Trophoblast cell (in vitro differentiated cells and primary cell): Measurements from ENCODE around the gene MESP1.

ENCODE experiments used
- DNase-seq, 2 donors: peaks; one replicate each; pipeline ENCODE4 v3.0.0-alpha.2; 2016
- H2AFZ ChIP-seq: 2 replicates; pipeline ENCODE4 v1.6.1; 2013; ENCODE audit warnings: low read length, moderate library complexity, mild to moderate bottlenecking; ENCODE audit not compliant: insufficient read depth, poor library complexity
- H2AK5ac ChIP-seq: 2 replicates; pipeline ENCODE4 v1.6.1; 2013; ENCODE audit warnings: mild to moderate bottlenecking, low read length
- H2BK120ac ChIP-seq: 2 replicates; pipeline ENCODE4 v1.6.1; 2013; ENCODE audit warnings: low read length, mild to moderate bottlenecking, moderate library complexity; ENCODE audit not compliant: insufficient read depth, poor library complexity
- H2BK12ac ChIP-seq: 2 replicates; pipeline ENCODE4 v1.6.1; 2013; ENCODE audit warnings: mild to moderate bottlenecking, low read length, moderate library complexity
- H2BK5ac ChIP-seq: 2 replicates; pipeline ENCODE4 v1.6.1; 2013; ENCODE audit warnings: low read length, low read depth, moderate library complexity, mild to moderate bottlenecking; ENCODE audit not compliant: poor library complexity
- H3K14ac ChIP-seq: 2 replicates; pipeline ENCODE4 v1.6.1; 2013; ENCODE audit warnings: mild to moderate bottlenecking, low read length
- H3K18ac ChIP-seq: 2 replicates; pipeline ENCODE4 v1.6.1; 2013; ENCODE audit warnings: mild to moderate bottlenecking, low read length
- H3K23ac ChIP-seq: 2 replicates; pipeline ENCODE4 v1.6.1; 2013; ENCODE audit warnings: low read length
- H3K27ac ChIP-seq: 2 replicates; pipeline ENCODE4 v1.5.1; 2013; ENCODE audit warnings: low read depth, mild to moderate bottlenecking, inconsistent platforms, low read length, moderate library complexity
- H3K27me3 ChIP-seq: 2 replicates; pipeline ENCODE4 v1.6.1; 2013; ENCODE audit warnings: inconsistent platforms, mild to moderate bottlenecking, low read length, moderate library complexity; ENCODE audit not compliant: insufficient read depth
- H3K36me3 ChIP-seq, 2 experiments: 1 replicate in 1 of 2; 2 replicates in 1 of 2; pipeline ENCODE4 v1.6.1; 2013; ENCODE audit warnings: low read length in 2 of 2, mild to moderate bottlenecking in 2 of 2, moderate library complexity in 1 of 2; ENCODE audit not compliant: insufficient read depth in 2 of 2, control insufficient read depth in 1 of 2
- H3K4ac ChIP-seq: 2 replicates; pipeline ENCODE4 v1.6.1; 2013; ENCODE audit warnings: low read depth, mild to moderate bottlenecking, low read length, moderate library complexity
- H3K4me1 ChIP-seq, 2 experiments: 1 replicate in 1 of 2; 2 replicates in 1 of 2; pipeline ENCODE4 v1.6.1; 2013; ENCODE audit warnings: low read length in 2 of 2, mild to moderate bottlenecking in 2 of 2, moderate library complexity in 1 of 2; ENCODE audit not compliant: insufficient read depth in 2 of 2, control insufficient read depth in 1 of 2
- H3K4me2 ChIP-seq: 2 replicates; pipeline ENCODE4 v1.6.1; 2013; ENCODE audit warnings: inconsistent platforms, mild to moderate bottlenecking, low read length, moderate library complexity
- H3K4me3 ChIP-seq: 2 replicates; pipeline ENCODE4 v1.5.1; 2013; ENCODE audit warnings: mild to moderate bottlenecking, low read depth, low read length, inconsistent platforms
- H3K79me1 ChIP-seq: one replicate; pipeline ENCODE4 v1.6.1; 2013; ENCODE audit warnings: low read length
- H3K79me2 ChIP-seq: 2 replicates; pipeline ENCODE4 v1.6.1; 2013; ENCODE audit warnings: low read length, mild to moderate bottlenecking; ENCODE audit not compliant: control insufficient read depth, insufficient read depth, poor library complexity
- H3K9ac ChIP-seq: 2 replicates; pipeline ENCODE4 v1.6.1; 2013; ENCODE audit warnings: mild to moderate bottlenecking, low read length
- H3K9me3 ChIP-seq: 2 replicates; pipeline ENCODE4 v1.6.1; 2013; ENCODE audit warnings: low read depth, mild to moderate bottlenecking, control low read depth, inconsistent platforms, low read length; ENCODE audit not compliant: insufficient read depth
- H4K12ac ChIP-seq: 2 replicates; pipeline ENCODE4 v1.6.1; 2013; ENCODE audit warnings: low read depth, mild to moderate bottlenecking, low read length, moderate library complexity
- H4K8ac ChIP-seq: 2 replicates; pipeline ENCODE4 v1.6.1; 2013; ENCODE audit warnings: low read depth, mild to moderate bottlenecking, low read length, moderate library complexity
- H4K91ac ChIP-seq: one replicate; pipeline ENCODE4 v1.6.1; 2013; ENCODE audit warnings: low read depth, mild to moderate bottlenecking, low read length, moderate library complexity
- WGBS: extraction: QIAGEN DNeasy Blood & Tissue Kit; methylation state at CpG from one replicate; pipeline ENCODE4 v1.1.7; 2013; ENCODE audit warnings: missing lambda C conversion rate; ENCODE audit not compliant: insufficient read length, insufficient coverage; ENCODE audit errors: extremely low coverage; 5-methylcytosine and 5-hydroxymethylcytosine counted together

Gene MESP1

GRCh38 chr15:89759835-89760234 lies 8.8 kb upstream of the MESP1 start:
- H3K9ac ChIP-seq: no peak overlapping the region
- H3K9me3 ChIP-seq: no peaks in the 10 kb centered on the region
- no peaks in the 10 kb centered on the region for H3K79me2 ChIP-seq
- H4K91ac ChIP-seq: no peak overlapping the region
- no peak for DNase-seq
- no peak overlapping the region for H4K12ac ChIP-seq
- no peak overlapping the region for H3K4ac ChIP-seq
- H3K27me3 ChIP-seq: no peaks in the 10 kb centered on the region
- H3K79me1 ChIP-seq: peaks cover 3% of the 10 kb centered on the region
- no peaks in the 10 kb centered on the region for H3K36me3 ChIP-seq
- no peak overlapping the region for H3K4me2 ChIP-seq
- H2AFZ ChIP-seq: no peak overlapping the region
- no CpG with 5 or more reads among the region's 3 CpGs for whole genome bisulfite sequencing
- H2BK5ac ChIP-seq: no peak overlapping the region
- no peak overlapping the region for H2BK12ac ChIP-seq
- H3K4me3 ChIP-seq: no peak overlapping the region
- peaks cover 10 to 19% of the 10 kb centered on the region in 2 experiments for H3K4me1 ChIP-seq
- no peak overlapping the region for H2AK5ac ChIP-seq
- no peak overlapping the region for H2BK120ac ChIP-seq
- no peak overlapping the region for H3K18ac ChIP-seq
- H3K23ac ChIP-seq: no peak overlapping the region
- no peak overlapping the region for H3K27ac ChIP-seq
- no peak overlapping the region for H3K14ac ChIP-seq
- H4K8ac ChIP-seq: no peak overlapping the region

- no peak overlapping the region for H3K4me3 ChIP-seq
- no peak overlapping the region for H3K23ac ChIP-seq
- no peak overlapping the region for H3K9ac ChIP-seq
- DNase-seq: no peak
- H3K14ac ChIP-seq: no peak overlapping the region
- H4K8ac ChIP-seq: no peak overlapping the region
- no peaks in the 10 kb centered on the region for H3K27me3 ChIP-seq
- no peaks in the 10 kb centered on the region for H3K79me2 ChIP-seq
- no peak overlapping the region for H4K12ac ChIP-seq
- no peak overlapping the region for H3K4ac ChIP-seq
- H4K91ac ChIP-seq: no peak overlapping the region
- no peak overlapping the region for H2BK5ac ChIP-seq
- peaks cover 14 to 22% of the 10 kb centered on the region in 2 experiments for H3K4me1 ChIP-seq
- H3K27ac ChIP-seq: no peak overlapping the region
- H2AK5ac ChIP-seq: no peak overlapping the region
- no CpG with 5 or more reads among the region's 8 CpGs for WGBS
- no peaks in the 10 kb centered on the region for H3K9me3 ChIP-seq
- H3K18ac ChIP-seq: no peak overlapping the region
- H2BK120ac ChIP-seq: no peak overlapping the region
- H3K36me3 ChIP-seq: no peaks in the 10 kb centered on the region
- H3K79me1 ChIP-seq: peaks cover 4% of the 10 kb centered on the region
- no peak overlapping the region for H3K4me2 ChIP-seq
- no peak overlapping the region for H2BK12ac ChIP-seq
- H2AFZ ChIP-seq: no peak overlapping the region
These were observed 7.9 kb upstream of the MESP1 start for GRCh38 chr15:89758981-89759380.

GRCh38 chr15:89758283-89758682 lies 7.2 kb upstream of the MESP1 start:
- Histone ChIP-seq H3K14ac (no peak overlapping the region), H3K9me3 (no peaks in the 10 kb centered on the region), H2BK12ac (peak overlapping the region; percentile 52), H2BK5ac (no peak overlapping the region), H3K79me2 (no peaks in the 10 kb centered on the region), H4K8ac (no peak overlapping the region), H3K79me1 (peaks cover 5% of the 10 kb centered on the region), H3K36me3 (no peaks in the 10 kb centered on the region), H3K4ac (no peak overlapping the region), H3K18ac (no peak overlapping the region), H3K4me2 (no peak overlapping the region), H3K27ac (no peak overlapping the region), H3K9ac (no peak overlapping the region), H2AFZ (no peak overlapping the region), H3K4me1 (peaks cover 17 to 23% of the 10 kb centered on the region in 2 experiments), H3K23ac (no peak overlapping the region), H4K12ac (no peak overlapping the region), H2AK5ac (peak overlapping the region; percentile 57), H2BK120ac (peak overlapping the region; percentile 33), H3K4me3 (no peak overlapping the region), H3K27me3 (no peaks in the 10 kb centered on the region), H4K91ac (no peak overlapping the region)
- no CpG with 5 or more reads among the region's 8 CpGs for WGBS
- DNase-seq: no peak

- H4K12ac ChIP-seq: no peak overlapping the region
- H3K27me3 ChIP-seq: no peaks in the 10 kb centered on the region
- peaks cover 21 to 27% of the 10 kb centered on the region in 2 experiments for H3K4me1 ChIP-seq
- H3K9ac ChIP-seq: no peak overlapping the region
- no peak overlapping the region for H2BK5ac ChIP-seq
- H2AFZ ChIP-seq: no peak overlapping the region
- no peaks in the 10 kb centered on the region for H3K79me2 ChIP-seq
- no peak overlapping the region for H3K14ac ChIP-seq
- no peak overlapping the region for H2BK12ac ChIP-seq
- no peaks in the 10 kb centered on the region for H3K36me3 ChIP-seq
- H3K4me2 ChIP-seq: no peak overlapping the region
- DNase-seq: no peak
- H4K91ac ChIP-seq: no peak overlapping the region
- H3K27ac ChIP-seq: no peak overlapping the region
- no peak overlapping the region for H2AK5ac ChIP-seq
- no CpG with 5 or more reads among the region's 7 CpGs for WGBS
- no peak overlapping the region for H4K8ac ChIP-seq
- no peak overlapping the region for H3K4ac ChIP-seq
- H3K23ac ChIP-seq: no peak overlapping the region
- H3K9me3 ChIP-seq: no peaks in the 10 kb centered on the region
- H3K18ac ChIP-seq: no peak overlapping the region
- H2BK120ac ChIP-seq: no peak overlapping the region
- H3K4me3 ChIP-seq: no peak overlapping the region
- peaks cover 5% of the 10 kb centered on the region for H3K79me1 ChIP-seq
These were observed 5.8 kb upstream of the MESP1 start for GRCh38 chr15:89756897-89757296.
